GM12878 (cell line): ENCODE data around the gene MS4A12. TPM values are rescaled to one million over a fixed set of nuclear protein-coding genes. Genes with fewer than 3 reads are reported as not detected.
A peak's percentile ranks its signal among the peaks of the same experiment; 100 is the strongest.

Source experiments
- ATAC-seq: fragments of 200-7000 bp; cut with Tn5 transposase; 3 replicates; pipeline ENCODE4 v1.9.1; 2020; ENCODE audit warnings: mild to moderate bottlenecking, moderate library complexity
- BruUV-seq: library from RNA; stranded (reverse); fragments of 400-500 nt; replicated peaks from 2 replicates; lab custom pipeline; 2021; lab: Mats Ljungman, UMichigan
- CTCF ChIA-PET: fragments of 300-600 bp; sonication (Branson Sonifier 250); formaldehyde crosslinking; extraction: SDS; loops from one replicate; lab custom pipeline; 2021; ENCODE audit warnings: inconsistent platforms; lab: Yijun Ruan, JAX
- POLR2A ChIA-PET: fragments of 350-600 bp; formaldehyde crosslinking; extraction: SDS; loops from one replicate; lab custom pipeline; 2021; ENCODE audit warnings: inconsistent platforms; lab: Charles Lee
- RAD21 ChIA-PET: fragments of 300-600 bp; sonication (Branson Sonifier 250); formaldehyde crosslinking; loops from one replicate; lab custom pipeline; 2023; ENCODE audit warnings: antibody characterized with exemption; ENCODE audit not compliant: unreplicated experiment; lab: Charles Lee
- SMC1A ChIA-PET: fragments of 300-600 bp; sonication (Branson Sonifier 250); formaldehyde crosslinking; loops from one replicate; lab custom pipeline; 2023; ENCODE audit not compliant: unreplicated experiment, uncharacterized antibody; lab: Charles Lee
- DNase-seq: peaks from one replicate; pipeline ENCODE4 v3.0.0-alpha.2; 2011; ENCODE audit warnings: low read depth, low spot score
- FAIRE-seq: peaks from 3 replicates; lab custom pipeline; 2011; peaks lifted over from hg19 to GRCh38; lab: Jason Lieb, UNC
- H2AFZ ChIP-seq: 2 replicates; pipeline ENCODE4 v1.6.0; 2011; ENCODE audit warnings: low read depth, low read length, control low read depth; ENCODE audit not compliant: control insufficient read depth
- H3K27ac ChIP-seq: 2 replicates; pipeline ENCODE4 v1.5.1; 2011; ENCODE audit warnings: control low read depth; ENCODE audit not compliant: control insufficient read depth, insufficient read depth
- H3K27me3 ChIP-seq, 2 experiments: replicated peaks in 1 of 2; 2 replicates each; pipeline versions ENCODE4 v1.6.0 to v1.6.1; 2011; ENCODE audit warnings: low read length in 1 of 2; ENCODE audit not compliant: control insufficient read depth in 2 of 2, insufficient read depth in 2 of 2
- H3K36me3 ChIP-seq, 2 experiments: 2 replicates each; pipeline ENCODE4 v1.5.1; 2011; ENCODE audit warnings: low read length in 1 of 2; ENCODE audit not compliant: control insufficient read depth in 2 of 2, insufficient read depth in 2 of 2
- H3K4me1 ChIP-seq: 2 replicates; pipeline ENCODE4 v1.6.1; 2011; ENCODE audit warnings: mild to moderate bottlenecking, low read length, moderate library complexity, mixed read lengths; ENCODE audit not compliant: control insufficient read depth, insufficient read depth
- H3K4me2 ChIP-seq: 2 replicates; pipeline ENCODE4 v1.6.0; 2011; ENCODE audit warnings: control low read depth; ENCODE audit not compliant: control insufficient read depth, insufficient read depth
- H3K4me3 ChIP-seq: fragments of 200-600 bp; sonication (generic); 2 replicates; pipeline ENCODE4 v1.5.1; 2016
- H3K79me2 ChIP-seq: 2 replicates; pipeline ENCODE4 v1.6.0; 2011; ENCODE audit warnings: low read length; ENCODE audit not compliant: control insufficient read depth, insufficient read depth
- H3K9ac ChIP-seq: 2 replicates; pipeline ENCODE4 v1.8.0; 2011; ENCODE audit warnings: low read length, control low read depth, mixed read lengths; ENCODE audit not compliant: control insufficient read depth, insufficient read depth
- H3K9me3 ChIP-seq: replicated peaks from 3 replicates; pipeline ENCODE4 v1.5.1; 2011; ENCODE audit warnings: mild to moderate bottlenecking, low read length; ENCODE audit not compliant: control insufficient read depth, insufficient read depth
- H4K20me1 ChIP-seq: 2 replicates; pipeline ENCODE4 v1.6.0; 2011; ENCODE audit not compliant: control insufficient read depth, insufficient read depth
- BHLHE40 ChIP-seq, 2 experiments: fragments of 450-650 bp in 1 of 2; IDR thresholded peaks; 2 replicates each; pipeline ENCODE4 v1.6.1; 2011 to 2017; ENCODE audit warnings: low read depth in 2 of 2, borderline replicate concordance in 1 of 2, improper control_type of control experiment in 1 of 2, low read length in 1 of 2, mild to moderate bottlenecking in 1 of 2
- CREB1 ChIP-seq: IDR thresholded peaks from 2 replicates; pipeline ENCODE4 v1.6.1; 2012; ENCODE audit warnings: low read depth, mild to moderate bottlenecking, inconsistent platforms
- FOXK2 ChIP-seq: fragments of 450-650 bp; IDR thresholded peaks from 2 replicates; pipeline ENCODE4 v1.6.1; 2017; ENCODE audit warnings: mild to moderate bottlenecking, moderate library complexity
- HDAC6 ChIP-seq: fragments of 200-600 bp; sonication (generic); IDR thresholded peaks from one replicate; pipeline ENCODE4 v1.8.0; 2017; ENCODE audit warnings: antibody characterized with exemption; ENCODE audit not compliant: unreplicated experiment
- KAT2A ChIP-seq: conservative IDR thresholded peaks from 2 replicates; pipeline ENCODE4 v1.6.1; 2011; ENCODE audit warnings: low read depth, low read length; ENCODE audit not compliant: control insufficient read depth
- NFXL1 ChIP-seq: fragments of 450-650 bp; IDR thresholded peaks from 2 replicates; pipeline ENCODE4 v1.6.1; 2017; ENCODE audit warnings: antibody characterized with exemption, mild to moderate bottlenecking, borderline replicate concordance
- POLR2AphosphoS5 ChIP-seq: IDR thresholded peaks from 2 replicates; pipeline ENCODE4 v1.6.1; 2011; ENCODE audit warnings: mild to moderate bottlenecking, low read length, inconsistent platforms
- SP1 ChIP-seq: IDR thresholded peaks from one replicate; pipeline ENCODE4 v1.6.1; 2011; ENCODE audit warnings: low read depth, low read length
- SPI1 ChIP-seq: IDR thresholded peaks from 2 replicates; pipeline ENCODE4 v1.6.1; 2011; ENCODE audit warnings: low read depth, mild to moderate bottlenecking, low read length, moderate library complexity, borderline replicate concordance; ENCODE audit not compliant: insufficient read depth
- YBX1 ChIP-seq: fragments of 450-650 bp; IDR thresholded peaks from 2 replicates; pipeline ENCODE4 v1.6.1; 2016; ENCODE audit warnings: antibody characterized with exemption
- ZNF24 ChIP-seq: fragments of 450-650 bp; IDR thresholded peaks from 2 replicates; pipeline ENCODE4 v1.6.1; 2017; ENCODE audit warnings: antibody characterized with exemption, mild to moderate bottlenecking
- ZNF384 ChIP-seq: IDR thresholded peaks from 2 replicates; pipeline ENCODE4 v1.6.1; 2012; ENCODE audit warnings: low read depth, mild to moderate bottlenecking, low read length, improper control_type of control experiment, borderline replicate concordance
- WGBS: methylation state at CpG from one replicate; pipeline ENCODE4 v1.1.6; 2016; ENCODE audit warnings: low lambda C conversion rate; ENCODE audit not compliant: insufficient replicate concordance, insufficient coverage; ENCODE audit errors: missing lambda C conversion rate; 5-methylcytosine and 5-hydroxymethylcytosine counted together
- in situ Hi-C: fragments of 300-500 bp; cut with MboI; formaldehyde crosslinking; loops from 9 replicates; pipeline ENCODE4 v1.14.3; 2018; ENCODE audit warnings: mixed read lengths
- intact Hi-C: fragments of 100-400 bp; cut with micrococcal nuclease; formaldehyde crosslinking; loops from one replicate; pipeline ENCODE4 v1.14.2; 2022; ENCODE audit not compliant: unreplicated experiment
- polyA plus RNA-seq, 11 experiments: library from polyadenylated mRNA; depleted of rRNA in 4 of 11; unstranded in 6 of 11; stranded (reverse) in 5 of 11; fragments of >200 nt; fragmentation: Nextera tagmentation in 4 of 11; fragmentation: Illumina TruSeq in 1 of 11; extraction: Ambion mirVana in 4 of 11; extraction: Trizol in 1 of 11; gene quantifications; 1 replicate in 1 of 11; 2 replicates in 10 of 11; pipeline versions ENCODE4 v1.2.1 to v1.2.3, GENCODE V29; 2011 to 2016; ENCODE audit warnings: inconsistent platforms in 2 of 11, missing spikeins in 2 of 11, low read depth in 1 of 11
- total RNA-seq, 4 experiments: library from RNA; depleted of rRNA in 3 of 4; stranded (reverse); fragments of >200 nt in 3 of 4; fragmentation: Illumina TruSeq in 1 of 4; extraction: Trizol in 1 of 4; gene quantifications; 2 replicates each; pipeline versions ENCODE4 v1.2.1 to v1.2.3, GENCODE V29; 2013 to 2021
- TF ChIP-seq, protein P1 (sequence below): IDR thresholded peaks from 2 replicates; pipeline ENCODE4 v1.6.1; 2012; ENCODE audit warnings: mild to moderate bottlenecking, low read depth, low read length
- TF ChIP-seq, protein P2 (sequence below): IDR thresholded peaks from 2 replicates; pipeline ENCODE4 v1.6.1; 2012; ENCODE audit warnings: low read depth, low read length, improper control_type of control experiment
- TF ChIP-seq, protein P3 (sequence below): fragments of 150-350 bp; IDR thresholded peaks from 2 replicates; pipeline ENCODE4 v1.6.1; 2016; ENCODE audit warnings: low read depth, low read length

Gene MS4A12
- total and polyA plus RNA-seq, 10 of the 15 experiments (the other 5 are each of a cell fraction or from before 2014, with no cell fraction given) = 0.05 TPM; not detected in 9

DNA sequence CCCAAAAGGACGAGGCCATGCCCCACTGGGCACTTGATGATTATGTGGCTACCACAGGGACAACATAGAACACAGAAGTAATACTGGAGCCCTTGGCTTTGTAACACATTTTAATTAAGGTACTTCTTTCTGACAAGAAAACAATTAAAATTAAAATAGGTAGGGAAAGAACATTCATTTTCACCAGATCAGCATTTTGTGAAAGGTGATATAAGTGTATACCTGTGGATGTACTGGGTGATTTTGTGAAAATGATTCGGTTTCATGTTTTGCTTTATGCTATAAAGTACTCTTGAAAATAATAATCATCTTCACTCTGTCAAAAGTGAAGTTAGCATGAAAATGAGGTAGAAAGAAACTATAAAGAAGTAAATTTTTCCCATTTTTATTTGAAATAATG is 876 bp downstream of the MS4A12 start (continued):
- no peak for TF ChIP-seq SP1
- TF ChIP-seq, all 136 proteins: peak for 0

DNA sequence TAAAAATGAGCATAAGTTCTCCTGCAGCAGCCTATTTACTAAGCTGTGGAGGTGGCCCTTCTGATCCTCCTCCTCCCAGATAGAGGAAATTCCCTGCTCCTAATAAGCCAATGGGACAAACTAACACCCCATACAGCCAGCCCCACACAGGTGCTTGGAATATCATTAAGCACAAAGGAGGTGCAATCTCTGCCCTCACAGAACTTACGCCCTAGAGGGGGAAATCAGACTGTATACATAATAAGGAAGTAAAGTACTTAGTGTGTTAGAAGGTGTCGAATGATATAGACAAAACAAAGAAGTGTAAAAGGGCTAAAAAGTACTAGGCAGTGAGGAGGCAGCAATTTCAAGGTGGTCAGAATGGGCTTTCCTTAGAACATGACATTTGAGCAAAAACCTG is 5.8 kb downstream of the MS4A12 start:
- RAD21 ChIA-PET = interaction anchor here (1.2 kb wide), 1 partner anchor 119 kb away, joined by 3 read pairs; no protein-coding TSS in a partner anchor
- in situ Hi-C loops (no loop called here), intact Hi-C loops (no loop called here)
- no TSS peak for BruUV-seq
- Histone ChIP-seq H3K27me3 (no peaks in the 10 kb centered on the region), H3K4me3 (0 out of 2 replicates have a peak overlapping the region, but pooled peaks have one; percentile 7), H3K36me3 (no peaks in the 10 kb centered on the region), H3K4me1 (peaks cover 20% of the 10 kb centered on the region), H3K9me3 (no peaks in the 10 kb centered on the region), H3K9ac (no peak overlapping the region), H3K27ac (peak overlapping the region; percentile 27), H3K4me2 (peak overlapping the region; percentile 57), H3K79me2 (no peaks in the 10 kb centered on the region), H4K20me1 (no peaks in the 10 kb centered on the region), H2AFZ (peak overlapping the region; percentile 77)
- POLR2A ChIA-PET = no interaction called here
- CTCF ChIA-PET = interaction anchor here (0.9 to 1.9 kb wide), 3 partner anchors 119 to 153 kb away, joined by 3 to 7 read pairs (median 4); no protein-coding TSS in a partner anchor
- ATAC-seq = peak; percentile 69
- 20% methylated on average over 2 of the region's 2 CpGs for WGBS
- peak; percentile 23 for FAIRE-seq
- DNase-seq = no peak
- SMC1A ChIA-PET = interaction anchor here (1.1 to 3.7 kb wide), 4 partner anchors 19 to 135 kb away, joined by 3 to 13 read pairs (median 6); no protein-coding TSS in a partner anchor
- TF ChIP-seq SPI1 (no peak), ZNF24 (no peak), CREB1 (no peak), BHLHE40 (IDR thresholded peaks at IDR 0.05; ENCODE audit: borderline replicate concordance in 1 of 2, low read depth in 2 of 2, low read length in 1 of 2) (no peak), YBX1 (no peak), NFXL1 (no peak), FOXK2 (no peak), HDAC6 (no peak), ZNF384 (no peak), POLR2AphosphoS5 (no peak), KAT2A (no peak)
- TF ChIP-seq, protein P1, sequence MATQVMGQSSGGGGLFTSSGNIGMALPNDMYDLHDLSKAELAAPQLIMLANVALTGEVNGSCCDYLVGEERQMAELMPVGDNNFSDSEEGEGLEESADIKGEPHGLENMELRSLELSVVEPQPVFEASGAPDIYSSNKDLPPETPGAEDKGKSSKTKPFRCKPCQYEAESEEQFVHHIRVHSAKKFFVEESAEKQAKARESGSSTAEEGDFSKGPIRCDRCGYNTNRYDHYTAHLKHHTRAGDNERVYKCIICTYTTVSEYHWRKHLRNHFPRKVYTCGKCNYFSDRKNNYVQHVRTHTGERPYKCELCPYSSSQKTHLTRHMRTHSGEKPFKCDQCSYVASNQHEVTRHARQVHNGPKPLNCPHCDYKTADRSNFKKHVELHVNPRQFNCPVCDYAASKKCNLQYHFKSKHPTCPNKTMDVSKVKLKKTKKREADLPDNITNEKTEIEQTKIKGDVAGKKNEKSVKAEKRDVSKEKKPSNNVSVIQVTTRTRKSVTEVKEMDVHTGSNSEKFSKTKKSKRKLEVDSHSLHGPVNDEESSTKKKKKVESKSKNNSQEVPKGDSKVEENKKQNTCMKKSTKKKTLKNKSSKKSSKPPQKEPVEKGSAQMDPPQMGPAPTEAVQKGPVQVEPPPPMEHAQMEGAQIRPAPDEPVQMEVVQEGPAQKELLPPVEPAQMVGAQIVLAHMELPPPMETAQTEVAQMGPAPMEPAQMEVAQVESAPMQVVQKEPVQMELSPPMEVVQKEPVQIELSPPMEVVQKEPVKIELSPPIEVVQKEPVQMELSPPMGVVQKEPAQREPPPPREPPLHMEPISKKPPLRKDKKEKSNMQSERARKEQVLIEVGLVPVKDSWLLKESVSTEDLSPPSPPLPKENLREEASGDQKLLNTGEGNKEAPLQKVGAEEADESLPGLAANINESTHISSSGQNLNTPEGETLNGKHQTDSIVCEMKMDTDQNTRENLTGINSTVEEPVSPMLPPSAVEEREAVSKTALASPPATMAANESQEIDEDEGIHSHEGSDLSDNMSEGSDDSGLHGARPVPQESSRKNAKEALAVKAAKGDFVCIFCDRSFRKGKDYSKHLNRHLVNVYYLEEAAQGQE = no peak
- TF ChIP-seq, protein P2, sequence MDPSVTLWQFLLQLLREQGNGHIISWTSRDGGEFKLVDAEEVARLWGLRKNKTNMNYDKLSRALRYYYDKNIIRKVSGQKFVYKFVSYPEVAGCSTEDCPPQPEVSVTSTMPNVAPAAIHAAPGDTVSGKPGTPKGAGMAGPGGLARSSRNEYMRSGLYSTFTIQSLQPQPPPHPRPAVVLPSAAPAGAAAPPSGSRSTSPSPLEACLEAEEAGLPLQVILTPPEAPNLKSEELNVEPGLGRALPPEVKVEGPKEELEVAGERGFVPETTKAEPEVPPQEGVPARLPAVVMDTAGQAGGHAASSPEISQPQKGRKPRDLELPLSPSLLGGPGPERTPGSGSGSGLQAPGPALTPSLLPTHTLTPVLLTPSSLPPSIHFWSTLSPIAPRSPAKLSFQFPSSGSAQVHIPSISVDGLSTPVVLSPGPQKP = no peak
- TF ChIP-seq, protein P3, sequence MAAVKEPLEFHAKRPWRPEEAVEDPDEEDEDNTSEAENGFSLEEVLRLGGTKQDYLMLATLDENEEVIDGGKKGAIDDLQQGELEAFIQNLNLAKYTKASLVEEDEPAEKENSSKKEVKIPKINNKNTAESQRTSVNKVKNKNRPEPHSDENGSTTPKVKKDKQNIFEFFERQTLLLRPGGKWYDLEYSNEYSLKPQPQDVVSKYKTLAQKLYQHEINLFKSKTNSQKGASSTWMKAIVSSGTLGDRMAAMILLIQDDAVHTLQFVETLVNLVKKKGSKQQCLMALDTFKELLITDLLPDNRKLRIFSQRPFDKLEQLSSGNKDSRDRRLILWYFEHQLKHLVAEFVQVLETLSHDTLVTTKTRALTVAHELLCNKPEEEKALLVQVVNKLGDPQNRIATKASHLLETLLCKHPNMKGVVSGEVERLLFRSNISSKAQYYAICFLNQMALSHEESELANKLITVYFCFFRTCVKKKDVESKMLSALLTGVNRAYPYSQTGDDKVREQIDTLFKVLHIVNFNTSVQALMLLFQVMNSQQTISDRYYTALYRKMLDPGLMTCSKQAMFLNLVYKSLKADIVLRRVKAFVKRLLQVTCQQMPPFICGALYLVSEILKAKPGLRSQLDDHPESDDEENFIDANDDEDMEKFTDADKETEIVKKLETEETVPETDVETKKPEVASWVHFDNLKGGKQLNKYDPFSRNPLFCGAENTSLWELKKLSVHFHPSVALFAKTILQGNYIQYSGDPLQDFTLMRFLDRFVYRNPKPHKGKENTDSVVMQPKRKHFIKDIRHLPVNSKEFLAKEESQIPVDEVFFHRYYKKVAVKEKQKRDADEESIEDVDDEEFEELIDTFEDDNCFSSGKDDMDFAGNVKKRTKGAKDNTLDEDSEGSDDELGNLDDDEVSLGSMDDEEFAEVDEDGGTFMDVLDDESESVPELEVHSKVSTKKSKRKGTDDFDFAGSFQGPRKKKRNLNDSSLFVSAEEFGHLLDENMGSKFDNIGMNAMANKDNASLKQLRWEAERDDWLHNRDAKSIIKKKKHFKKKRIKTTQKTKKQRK = no peak
